ENCODE measurements around the gene RFPL3. TPM values are rescaled to one million over a fixed set of nuclear protein-coding genes. Genes with fewer than 3 reads are reported as not detected.
"Not testable (repeated sequence)": the region's sequence is repeated elsewhere in the genome, so short reads cannot be mapped to it uniquely, and the experiment has no call there.

Gene RFPL3
- total RNA-seq (2014; rRNA removed; shearing (Covaris generic)) (not detected in 2 replicates), polyA plus RNA-seq (2016; fragmentation: Nextera tagmentation; extraction: Ambion mirVana) (not detected in 2 replicates)
- long read RNA-seq: 0 reads

DNA sequence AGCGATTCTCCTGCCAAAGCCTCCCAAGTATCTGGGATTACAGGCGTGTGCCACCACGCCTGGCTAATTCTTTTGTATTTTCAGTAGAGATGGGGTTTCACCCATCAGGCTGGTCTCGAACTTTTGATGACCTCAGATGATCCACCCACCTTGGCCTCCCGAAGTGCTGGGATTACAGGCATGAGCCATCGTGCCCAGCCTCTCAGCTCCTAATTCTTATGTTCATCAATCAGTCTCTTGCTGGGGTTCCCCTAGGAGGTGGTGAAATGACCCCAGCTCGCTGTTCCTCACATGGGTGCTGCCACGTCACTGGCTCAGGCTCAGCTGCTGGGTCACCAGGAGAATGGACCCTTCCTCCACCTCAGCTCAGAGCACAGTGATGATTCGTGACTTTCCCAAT is at the start of gene RFPL3:
Gene RFPL3, plus strand, starts transcription at position 301 of the 400 bp plus-strand sequence. CDS start 205 bp downstream, outside the sequence.
- not testable (repeated sequence) for H3K27me3 ChIP-seq (ENCODE audit: insufficient read depth); H2AFZ ChIP-seq; H3K9me2 ChIP-seq (ENCODE audit: insufficient read depth); H4K20me1 ChIP-seq (replicated peaks; ENCODE audit: insufficient read depth); ATAC-seq; H3K27ac ChIP-seq (ENCODE audit: low read depth); H3K4me1 ChIP-seq (ENCODE audit: insufficient read depth); H3K27me3 Mint-ChIP-seq (ENCODE audit: insufficient read depth, low read depth, poor library complexity); H3K9me3 Mint-ChIP-seq; H3K4me3 Mint-ChIP-seq; DNase-seq (ENCODE audit: low spot score); H3K36me3 ChIP-seq (ENCODE audit: insufficient read depth); H3F3A ChIP-seq (replicated peaks; ENCODE audit: low read depth); H3K79me2 ChIP-seq (replicated peaks; ENCODE audit: insufficient read depth); H3K36me3 Mint-ChIP-seq (ENCODE audit: low read depth); H3K27ac Mint-ChIP-seq; H3K4me2 ChIP-seq; H3K4me3 ChIP-seq
- H3K4me1 Mint-ChIP-seq: peaks cover 18% of the 10 kb centered on the region

DNA sequence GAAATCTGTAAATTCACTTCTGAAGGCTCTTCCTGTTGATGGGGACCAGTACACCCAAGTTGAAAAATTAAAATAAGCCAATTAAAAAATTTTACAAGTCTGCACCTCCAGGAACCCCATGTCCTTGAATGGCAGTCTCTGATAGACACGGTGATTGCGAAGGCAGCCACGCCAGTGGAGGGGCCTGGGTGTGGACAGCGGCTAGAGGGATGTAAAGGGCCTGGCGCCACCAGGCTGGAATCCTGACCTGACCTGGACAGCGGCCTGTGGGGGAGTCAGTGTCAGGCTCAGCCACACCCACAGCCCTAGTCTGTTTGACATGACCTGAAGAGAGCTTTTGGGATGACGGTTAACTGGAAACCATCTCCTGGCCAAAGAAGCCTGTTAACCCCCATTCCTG is 49.5 kb upstream of the RFPL3 start:
- Histone ChIP-seq H3K36me3 (ENCODE audit: insufficient read depth) (no peaks in the 10 kb centered on the region), H4K20me1 (replicated peaks; ENCODE audit: insufficient read depth) (no peaks in the 10 kb centered on the region), H3K79me2 (replicated peaks; ENCODE audit: insufficient read depth) (no peaks in the 10 kb centered on the region), H2AFZ (no peak overlapping the region), H3K9me2 (ENCODE audit: insufficient read depth) (no peaks in the 10 kb centered on the region), H3K27ac (ENCODE audit: low read depth) (no peak overlapping the region), H3K4me3 (no peak overlapping the region), H3F3A (replicated peaks; ENCODE audit: low read depth) (no peaks in the 10 kb centered on the region), H3K4me1 (ENCODE audit: insufficient read depth) (no peaks in the 10 kb centered on the region), H3K27me3 (ENCODE audit: insufficient read depth) (no peaks in the 10 kb centered on the region), H3K4me2 (no peak overlapping the region)
- Mint-ChIP-seq H3K27ac (no peak overlapping the region), H3K4me1 (peaks cover 4% of the 10 kb centered on the region), H3K27me3 (ENCODE audit: insufficient read depth, low read depth, poor library complexity) (peaks cover 6% of the 10 kb centered on the region), H3K36me3 (ENCODE audit: low read depth) (no peaks in the 10 kb centered on the region), H3K4me3 (no peak overlapping the region), H3K9me3 (no peaks in the 10 kb centered on the region)
- ATAC-seq (no peak; the same call in 2 of the 3 replicates), DNase-seq (ENCODE audit: low spot score) (no peak)
- TF ChIP-seq STAT1 (IDR thresholded peaks at IDR 0.05; ENCODE audit: unreplicated experiment): no peak
- TF ChIP-seq, protein P1, sequence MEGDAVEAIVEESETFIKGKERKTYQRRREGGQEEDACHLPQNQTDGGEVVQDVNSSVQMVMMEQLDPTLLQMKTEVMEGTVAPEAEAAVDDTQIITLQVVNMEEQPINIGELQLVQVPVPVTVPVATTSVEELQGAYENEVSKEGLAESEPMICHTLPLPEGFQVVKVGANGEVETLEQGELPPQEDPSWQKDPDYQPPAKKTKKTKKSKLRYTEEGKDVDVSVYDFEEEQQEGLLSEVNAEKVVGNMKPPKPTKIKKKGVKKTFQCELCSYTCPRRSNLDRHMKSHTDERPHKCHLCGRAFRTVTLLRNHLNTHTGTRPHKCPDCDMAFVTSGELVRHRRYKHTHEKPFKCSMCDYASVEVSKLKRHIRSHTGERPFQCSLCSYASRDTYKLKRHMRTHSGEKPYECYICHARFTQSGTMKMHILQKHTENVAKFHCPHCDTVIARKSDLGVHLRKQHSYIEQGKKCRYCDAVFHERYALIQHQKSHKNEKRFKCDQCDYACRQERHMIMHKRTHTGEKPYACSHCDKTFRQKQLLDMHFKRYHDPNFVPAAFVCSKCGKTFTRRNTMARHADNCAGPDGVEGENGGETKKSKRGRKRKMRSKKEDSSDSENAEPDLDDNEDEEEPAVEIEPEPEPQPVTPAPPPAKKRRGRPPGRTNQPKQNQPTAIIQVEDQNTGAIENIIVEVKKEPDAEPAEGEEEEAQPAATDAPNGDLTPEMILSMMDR (conservative IDR thresholded peaks at IDR 0.05; ENCODE audit: low read depth in 2 of 2): no peak

DNA sequence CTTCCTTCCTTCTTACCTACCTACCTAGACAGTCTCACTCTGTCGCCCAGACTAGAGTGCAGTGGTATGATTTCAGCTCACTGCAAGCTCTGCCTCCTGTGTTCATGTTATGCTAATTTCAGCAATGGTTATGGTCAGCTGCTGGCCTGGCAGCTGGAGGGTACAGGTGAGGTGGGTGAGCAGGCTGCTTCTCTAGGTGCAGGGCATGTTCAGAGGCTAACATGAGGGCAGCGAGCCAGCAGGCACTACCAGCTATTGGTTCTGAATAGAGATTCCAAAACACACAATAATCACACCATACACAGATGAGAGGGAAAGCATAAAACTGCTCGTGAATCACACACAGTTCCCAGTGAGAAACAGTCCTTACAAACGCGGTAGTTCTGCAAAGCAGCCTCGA is 48.7 kb upstream of the RFPL3 start:
- H3K36me3 Mint-ChIP-seq (ENCODE audit: low read depth): no peaks in the 10 kb centered on the region
- H3K4me1 Mint-ChIP-seq: peaks cover 4% of the 10 kb centered on the region
- Histone ChIP-seq H3K79me2 (replicated peaks; ENCODE audit: insufficient read depth) (no peaks in the 10 kb centered on the region), H3K27ac (ENCODE audit: low read depth) (no peak overlapping the region), H3K27me3 (ENCODE audit: insufficient read depth) (no peaks in the 10 kb centered on the region), H3K36me3 (ENCODE audit: insufficient read depth) (no peaks in the 10 kb centered on the region), H2AFZ (no peak overlapping the region), H4K20me1 (replicated peaks; ENCODE audit: insufficient read depth) (no peaks in the 10 kb centered on the region), H3K4me2 (no peak overlapping the region), H3F3A (replicated peaks; ENCODE audit: low read depth) (no peaks in the 10 kb centered on the region), H3K4me3 (no peak overlapping the region), H3K4me1 (ENCODE audit: insufficient read depth) (no peaks in the 10 kb centered on the region), H3K9me2 (ENCODE audit: insufficient read depth) (no peaks in the 10 kb centered on the region)
- no peak overlapping the region for H3K4me3 Mint-ChIP-seq
- H3K27me3 Mint-ChIP-seq (ENCODE audit: insufficient read depth, low read depth, poor library complexity): peaks cover 6% of the 10 kb centered on the region
- ATAC-seq (no peak), DNase-seq (ENCODE audit: low spot score) (no peak)
- no peaks in the 10 kb centered on the region for H3K9me3 Mint-ChIP-seq
- no peak overlapping the region for H3K27ac Mint-ChIP-seq
- TF ChIP-seq STAT1 (IDR thresholded peaks at IDR 0.05; ENCODE audit: unreplicated experiment) (no peak), ZNF114 (CRISPR knock-in tag; IDR thresholded peaks at IDR 0.05) (no peak), EZH2phosphoT487 (IDR thresholded peaks at IDR 0.05; ENCODE audit: unreplicated experiment) (no peak)
- TF ChIP-seq, protein P2, sequence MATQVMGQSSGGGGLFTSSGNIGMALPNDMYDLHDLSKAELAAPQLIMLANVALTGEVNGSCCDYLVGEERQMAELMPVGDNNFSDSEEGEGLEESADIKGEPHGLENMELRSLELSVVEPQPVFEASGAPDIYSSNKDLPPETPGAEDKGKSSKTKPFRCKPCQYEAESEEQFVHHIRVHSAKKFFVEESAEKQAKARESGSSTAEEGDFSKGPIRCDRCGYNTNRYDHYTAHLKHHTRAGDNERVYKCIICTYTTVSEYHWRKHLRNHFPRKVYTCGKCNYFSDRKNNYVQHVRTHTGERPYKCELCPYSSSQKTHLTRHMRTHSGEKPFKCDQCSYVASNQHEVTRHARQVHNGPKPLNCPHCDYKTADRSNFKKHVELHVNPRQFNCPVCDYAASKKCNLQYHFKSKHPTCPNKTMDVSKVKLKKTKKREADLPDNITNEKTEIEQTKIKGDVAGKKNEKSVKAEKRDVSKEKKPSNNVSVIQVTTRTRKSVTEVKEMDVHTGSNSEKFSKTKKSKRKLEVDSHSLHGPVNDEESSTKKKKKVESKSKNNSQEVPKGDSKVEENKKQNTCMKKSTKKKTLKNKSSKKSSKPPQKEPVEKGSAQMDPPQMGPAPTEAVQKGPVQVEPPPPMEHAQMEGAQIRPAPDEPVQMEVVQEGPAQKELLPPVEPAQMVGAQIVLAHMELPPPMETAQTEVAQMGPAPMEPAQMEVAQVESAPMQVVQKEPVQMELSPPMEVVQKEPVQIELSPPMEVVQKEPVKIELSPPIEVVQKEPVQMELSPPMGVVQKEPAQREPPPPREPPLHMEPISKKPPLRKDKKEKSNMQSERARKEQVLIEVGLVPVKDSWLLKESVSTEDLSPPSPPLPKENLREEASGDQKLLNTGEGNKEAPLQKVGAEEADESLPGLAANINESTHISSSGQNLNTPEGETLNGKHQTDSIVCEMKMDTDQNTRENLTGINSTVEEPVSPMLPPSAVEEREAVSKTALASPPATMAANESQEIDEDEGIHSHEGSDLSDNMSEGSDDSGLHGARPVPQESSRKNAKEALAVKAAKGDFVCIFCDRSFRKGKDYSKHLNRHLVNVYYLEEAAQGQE (IDR thresholded peaks at IDR 0.05; ENCODE audit: unreplicated experiment): no peak

Measured in GM23338 (cell line).